ENCODE results near the gene HMGN5. TPM values are rescaled to one million over a fixed set of nuclear protein-coding genes. Genes with fewer than 3 reads are reported as not detected.

The HMGN5 gene
- polyA plus RNA-seq, 1 of the 3 experiments (the other 2 are of a cell fraction) = 1.5 TPM

GRCh38 chrX:81201071-81201470, 642 bp downstream of the HMGN5 start:
- peak overlapping the region; percentile 92 for H2AFZ ChIP-seq (ENCODE audit: low read depth)
- WGBS (ENCODE audit: low lambda C conversion rate) = 34% methylated on average over 1 of the region's 1 CpG

More at GRCh38 chrX:81201071-81201470, 642 bp downstream of the HMGN5 start:
- Histone ChIP-seq H3K4me2 (peak overlapping the region; percentile 80), H3F3A (replicated peaks; ENCODE audit: insufficient read depth) (peaks cover 6% of the 10 kb centered on the region), H3K79me2 (ENCODE audit: insufficient read depth) (peaks cover 24% of the 10 kb centered on the region), H3K9me3 (no peaks in the 10 kb centered on the region), H4K20me1 (ENCODE audit: insufficient read depth) (no peaks in the 10 kb centered on the region), H3K27ac (ENCODE audit: low read depth in 2 of 2, low read length in 1 of 2) (peak overlapping the region; percentile 74 to 88), H3K9me2 (no peaks in the 10 kb centered on the region), H3K36me3 (replicated peaks in 1 of 2; ENCODE audit: control insufficient read depth in 1 of 2, insufficient read depth in 2 of 2, low read length in 1 of 2) (no peaks in the 10 kb centered on the region), H3K4me3 (ENCODE audit: low read depth in 2 of 2, low read length in 1 of 2) (peak overlapping the region; percentile 69), H3K9ac (peak overlapping the region; percentile 76), H3K4me1 (ENCODE audit: control insufficient read depth in 1 of 2, insufficient read depth in 2 of 2, low read depth in 1 of 2, low read length in 1 of 2) (no peaks in the 10 kb centered on the region; a peak in 1 of 4 replicates), H3K27me3 (ENCODE audit: insufficient read depth) (no peaks in the 10 kb centered on the region)
- DNase-seq = no peak
- no peak for TF ChIP-seq FOXM1 (IDR thresholded peaks at IDR 0.05; ENCODE audit: low read depth)
- no peak for TF ChIP-seq RCOR1 (IDR thresholded peaks at IDR 0.05; ENCODE audit: low read length)
- no peak for TF ChIP-seq CTCF (IDR thresholded peaks at IDR 0.05)
- no peak for TF ChIP-seq NRF1 (IDR thresholded peaks at IDR 0.05; ENCODE audit: low read depth, low read length)
- TF ChIP-seq YY1 (IDR thresholded peaks at IDR 0.05; ENCODE audit: low read depth) = no peak
- no peak for TF ChIP-seq TCF12 (IDR thresholded peaks at IDR 0.05)
- TF ChIP-seq SIN3A (IDR thresholded peaks at IDR 0.05; ENCODE audit: borderline replicate concordance, low read depth, low read length) = no peak
- TF ChIP-seq USF2 (IDR thresholded peaks at IDR 0.05; ENCODE audit: borderline replicate concordance, low read depth, low read length) = no peak
- no peak for TF ChIP-seq CHD2 (IDR thresholded peaks at IDR 0.05; ENCODE audit: low read length, partially characterized antibody)
- TF ChIP-seq FOXJ3 (CRISPR knock-in tag; IDR thresholded peaks at IDR 0.05) = no peak
- no peak for TF ChIP-seq IRF3 (IDR thresholded peaks at IDR 0.05; ENCODE audit: low read depth, low read length)
- no peak for TF ChIP-seq EZH2phosphoT487 (IDR thresholded peaks at IDR 0.05; ENCODE audit: borderline replicate concordance, low read depth)
- TF ChIP-seq PBX3 (IDR thresholded peaks at IDR 0.05) = no peak
- no peak for TF ChIP-seq USF1 (IDR thresholded peaks at IDR 0.05; ENCODE audit: borderline replicate concordance, low read depth)
- TF ChIP-seq MAX (IDR thresholded peaks at IDR 0.05; ENCODE audit: low read depth) = no peak
- POLR2A ChIA-PET = no interaction called here
- CTCF ChIA-PET = no interaction called here

All from SK-N-SH (cell line).